Fibroblast of lung (primary cell): ENCODE data around the gene ADGRV1. TPM values are rescaled to one million over a fixed set of nuclear protein-coding genes. Genes with fewer than 3 reads are reported as not detected.

Experiments used
- DNase-seq, 2 donors: peaks; one replicate each; pipeline versions ENCODE4 v3.0.0 to v3.0.0-alpha.2; 2010; ENCODE audit warnings: low read depth in 2 of 2
- H2AFZ ChIP-seq: 2 replicates; pipeline ENCODE4 v1.5.1; 2012; ENCODE audit warnings: low read length, control low read depth, inconsistent platforms
- H3K27ac ChIP-seq: 2 replicates; pipeline ENCODE4 v1.5.1; 2011; ENCODE audit warnings: low read length, control low read depth; ENCODE audit not compliant: insufficient read depth
- H3K27me3 ChIP-seq: 2 replicates; pipeline ENCODE4 v1.5.1; 2011; ENCODE audit warnings: mild to moderate bottlenecking, low read length; ENCODE audit not compliant: control insufficient read depth, insufficient read depth
- H3K36me3 ChIP-seq: 2 replicates; pipeline ENCODE4 v1.5.1; 2011; ENCODE audit warnings: low read length; ENCODE audit not compliant: control insufficient read depth, insufficient read depth
- H3K4me1 ChIP-seq: 2 replicates; pipeline ENCODE4 v1.5.1; 2011; ENCODE audit warnings: low read length; ENCODE audit not compliant: control insufficient read depth, insufficient read depth; ENCODE audit errors: extremely low read depth
- H3K4me2 ChIP-seq: 2 replicates; pipeline ENCODE4 v1.5.1; 2011; ENCODE audit warnings: low read length, control low read depth; ENCODE audit not compliant: insufficient read depth; ENCODE audit errors: extremely low read depth
- H3K4me3 ChIP-seq, 4 experiments: fragments of 200-600 bp in 1 of 4; sonication (generic) in 1 of 4; replicated peaks in 1 of 4; 2 replicates each; pipeline ENCODE4 v1.5.1; 2011 to 2016; ENCODE audit warnings: low read length in 4 of 4, low read depth in 3 of 4, mild to moderate bottlenecking in 3 of 4, control low read depth in 2 of 4, inconsistent platforms in 1 of 4, mixed read lengths in 1 of 4; ENCODE audit not compliant: insufficient read depth in 1 of 4; ENCODE audit errors: control extremely low read depth in 1 of 4
- H3K79me2 ChIP-seq: 2 replicates; pipeline ENCODE4 v1.5.1; 2012; ENCODE audit warnings: mild to moderate bottlenecking, low read length, inconsistent platforms; ENCODE audit not compliant: control insufficient read depth, insufficient read depth
- H3K9ac ChIP-seq: 2 replicates; pipeline ENCODE4 v1.5.1; 2011; ENCODE audit warnings: mild to moderate bottlenecking, low read length, control low read depth; ENCODE audit not compliant: insufficient read depth
- H3K9me3 ChIP-seq: 2 replicates; pipeline ENCODE4 v1.5.1; 2012; ENCODE audit warnings: low read depth, low read length; ENCODE audit not compliant: control insufficient read depth, insufficient read depth
- H4K20me1 ChIP-seq: 2 replicates; pipeline ENCODE4 v1.5.1; 2011; ENCODE audit warnings: low read length; ENCODE audit not compliant: control insufficient read depth, insufficient read depth; ENCODE audit errors: extremely low read depth
- CTCF ChIP-seq, 2 donors: IDR thresholded peaks in 1 of 2; conservative IDR thresholded peaks in 1 of 2; 1 replicate in 1 of 2; 2 replicates in 1 of 2; pipeline ENCODE4 v1.5.1; 2011 to 2012; ENCODE audit warnings: low read length in 2 of 2, control low read depth in 1 of 2, inconsistent platforms in 1 of 2, low read depth in 1 of 2, mild to moderate bottlenecking in 1 of 2
- EZH2 ChIP-seq: IDR thresholded peaks from 2 replicates; pipeline ENCODE4 v1.5.1; 2012; ENCODE audit warnings: low read length, control low read depth, mild to moderate bottlenecking; ENCODE audit errors: missing control alignments
- polyA plus RNA-seq, 2 donors: library from polyadenylated mRNA; depleted of rRNA in 1 of 2; stranded (reverse) in 1 of 2; unstranded in 1 of 2; fragments of >200 nt; gene quantifications; 2 replicates each; pipeline ENCODE4 v1.2.1, GENCODE V29; 2011 to 2012; ENCODE audit warnings: missing spikeins in 1 of 2
- total RNA-seq: library from RNA; depleted of rRNA; stranded (reverse); fragments of >200 nt; gene quantifications from 2 replicates; pipeline ENCODE4 v1.2.1, GENCODE V29; 2014

The ADGRV1 gene
- total and polyA plus RNA-seq, 2 donors (not counting 1 experiment from before 2014, with no cell fraction given), result 0.15 to 0.17 TPM

- Histone ChIP-seq H3K9ac (no peak overlapping the region), H3K27me3 (no peaks in the 10 kb centered on the region), H3K27ac (no peak overlapping the region), H4K20me1 (no peaks in the 10 kb centered on the region), H3K36me3 (no peaks in the 10 kb centered on the region), H3K79me2 (no peaks in the 10 kb centered on the region), H2AFZ (no peak overlapping the region), H3K4me1 (no peaks in the 10 kb centered on the region), H3K4me3 (no peak overlapping the region), H3K9me3 (no peaks in the 10 kb centered on the region), H3K4me2 (no peak overlapping the region)
- no peak for TF ChIP-seq EZH2
- TF ChIP-seq CTCF (conservative IDR thresholded peaks at IDR 0.05 in 1 of 2, IDR thresholded peaks at IDR 0.05 in 1 of 2; ENCODE audit: low read depth in 1 of 2, low read length in 2 of 2), result no peak
- DNase-seq, result no peak
These were observed 181.7 kb downstream of the ADGRV1 start for GRCh38 chr5:90740244-90740799.

- TF ChIP-seq CTCF (conservative IDR thresholded peaks at IDR 0.05 in 1 of 2, IDR thresholded peaks at IDR 0.05 in 1 of 2; ENCODE audit: low read depth in 1 of 2, low read length in 2 of 2), result no peak
- no peak for TF ChIP-seq EZH2
- Histone ChIP-seq H2AFZ (no peak overlapping the region), H3K79me2 (no peaks in the 10 kb centered on the region), H3K27me3 (no peaks in the 10 kb centered on the region), H4K20me1 (no peaks in the 10 kb centered on the region), H3K4me1 (no peaks in the 10 kb centered on the region), H3K36me3 (no peaks in the 10 kb centered on the region), H3K9ac (no peak overlapping the region), H3K9me3 (no peaks in the 10 kb centered on the region), H3K4me2 (no peak overlapping the region), H3K4me3 (no peak overlapping the region), H3K27ac (no peak overlapping the region)
- DNase-seq, result no peak
These were observed 182.5 kb downstream of the ADGRV1 start for GRCh38 chr5:90741022-90741564.

- TF ChIP-seq CTCF (conservative IDR thresholded peaks at IDR 0.05 in 1 of 2, IDR thresholded peaks at IDR 0.05 in 1 of 2; ENCODE audit: low read depth in 1 of 2, low read length in 2 of 2) (no peak), EZH2 (no peak)
- H3K4me2 ChIP-seq, result no peak overlapping the region
- no peaks in the 10 kb centered on the region for H3K27me3 ChIP-seq
- no peaks in the 10 kb centered on the region for H3K4me1 ChIP-seq
- H4K20me1 ChIP-seq, result no peaks in the 10 kb centered on the region
- no peaks in the 10 kb centered on the region for H3K79me2 ChIP-seq
- H3K27ac ChIP-seq, result no peak overlapping the region
- H3K36me3 ChIP-seq, result no peaks in the 10 kb centered on the region
- no peak overlapping the region for H3K9ac ChIP-seq
- no peaks in the 10 kb centered on the region for H3K9me3 ChIP-seq
- H2AFZ ChIP-seq, result no peak overlapping the region
- H3K4me3 ChIP-seq, result no peak overlapping the region
- DNase-seq, result no peak
These were observed 187.5 kb downstream of the ADGRV1 start for GRCh38 chr5:90746119-90746518.
